Activated naive CD4-positive, alpha-beta T cell treated with anti-CD3 and anti-CD28 coated beads, Interleukin-2, amount 10 ng/mL, durations not matched to agents 7 days and 5 days (primary cell): ENCODE results near the gene EPB42.
"Not testable (repeated sequence)": the region's sequence is repeated elsewhere in the genome, so short reads cannot be mapped to it uniquely, and the experiment has no call there.

ENCODE experiments used
- CTCF ChIA-PET: fragments of 350-600 bp; sonication (Branson Sonifier 250); formaldehyde crosslinking; loops from one replicate; lab custom pipeline; 2021; ENCODE audit warnings: antibody characterized with exemption; lab: Charles Lee
- DNase-seq: peaks from one replicate; pipeline ENCODE4 v3.0.0-alpha.2; 2020
- H3K27ac Mint-ChIP-seq: one replicate; pipeline ENCODE4 v1.8.0; 2021; ENCODE audit warnings: mild to moderate bottlenecking, moderate library complexity, mixed read lengths
- H3K27me3 Mint-ChIP-seq: one replicate; pipeline ENCODE4 v1.8.0; 2021; ENCODE audit warnings: mild to moderate bottlenecking, mixed read lengths
- H3K36me3 Mint-ChIP-seq: one replicate; pipeline ENCODE4 v1.8.0; 2021; ENCODE audit warnings: mixed read lengths
- H3K4me1 Mint-ChIP-seq: one replicate; pipeline ENCODE4 v1.8.0; 2021; ENCODE audit warnings: mixed read lengths
- H3K4me3 Mint-ChIP-seq: one replicate; pipeline ENCODE4 v1.8.0; 2021; ENCODE audit warnings: mild to moderate bottlenecking, moderate library complexity, mixed read lengths
- H3K9me3 Mint-ChIP-seq: one replicate; pipeline ENCODE4 v1.8.0; 2021; ENCODE audit warnings: mixed read lengths

Gene EPB42

GRCh38 chr15:43183270-43183669 lies 37.5 kb downstream of the EPB42 start:
- H3K9me3 Mint-ChIP-seq = no peaks in the 10 kb centered on the region
- DNase-seq = no peak
- H3K27me3 Mint-ChIP-seq = no peaks in the 10 kb centered on the region
- H3K4me3 Mint-ChIP-seq = no peak overlapping the region
- CTCF ChIA-PET = interaction anchor here (0.7 to 4.5 kb wide), 3 partner anchors 21 to 102 kb away, joined by 3 to 21 read pairs (median 5); partner anchors contain the start of gene UBR1
- peaks cover 31% of the 10 kb centered on the region for H3K36me3 Mint-ChIP-seq
- peaks cover 31% of the 10 kb centered on the region for H3K4me1 Mint-ChIP-seq
- no peak overlapping the region for H3K27ac Mint-ChIP-seq

DNA sequence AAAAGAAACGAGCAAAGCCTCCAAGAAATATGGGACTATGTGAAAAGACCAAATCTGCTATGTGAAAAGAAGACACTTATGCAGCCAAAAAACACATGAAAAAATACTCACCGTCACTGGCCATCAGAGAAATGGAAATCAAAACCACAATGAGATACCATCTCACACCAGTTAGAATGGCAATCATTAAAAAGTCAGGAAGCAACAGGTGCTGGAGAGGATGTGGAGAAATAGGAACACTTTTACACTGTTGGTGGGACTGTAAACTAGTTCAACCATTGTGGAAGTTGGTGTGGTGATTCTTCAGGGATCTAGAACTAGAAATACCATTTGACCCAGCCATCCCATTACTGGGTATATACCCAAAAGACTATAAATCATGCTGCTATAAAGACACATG lies 43.7 kb downstream of the EPB42 start:
- H3K9me3 Mint-ChIP-seq, DNase-seq, H3K4me3 Mint-ChIP-seq, CTCF ChIA-PET, H3K27ac Mint-ChIP-seq, H3K27me3 Mint-ChIP-seq, H3K4me1 Mint-ChIP-seq: not testable (repeated sequence)
- peaks cover 46% of the 10 kb centered on the region for H3K36me3 Mint-ChIP-seq

DNA sequence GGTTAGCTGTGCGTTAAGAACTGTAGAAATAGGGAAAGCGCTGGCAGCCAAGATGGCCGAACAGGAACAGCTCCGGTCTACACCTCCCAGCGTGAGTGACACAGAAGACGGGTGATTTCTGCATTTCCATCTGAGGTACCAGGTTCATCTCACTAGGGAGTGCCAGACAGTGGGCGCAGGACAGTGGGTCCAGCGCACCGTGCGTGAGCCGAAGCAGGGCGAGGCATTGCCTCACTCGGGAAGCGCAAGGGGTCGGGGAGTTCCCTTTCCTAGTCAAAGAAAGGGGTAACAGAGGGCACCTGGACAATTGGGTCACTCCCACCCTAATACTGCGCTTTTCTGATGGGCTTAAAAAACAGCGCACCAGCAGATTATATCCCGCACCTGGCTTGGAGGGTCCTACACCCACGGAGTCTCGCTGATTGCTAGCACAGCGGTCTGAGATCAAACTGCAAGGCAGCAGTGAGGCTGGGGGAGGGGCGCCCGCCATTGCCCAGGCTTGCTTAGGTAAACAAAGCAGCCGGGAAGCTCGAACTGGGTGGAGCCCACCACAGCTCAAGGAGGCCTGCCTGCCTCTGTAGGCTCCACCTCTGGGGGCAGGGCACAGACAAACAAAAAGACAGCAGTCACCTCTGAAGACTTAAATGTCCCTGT lies 45.0 kb downstream of the EPB42 start:
- H3K9me3 Mint-ChIP-seq, CTCF ChIA-PET: not testable (repeated sequence)

DNA sequence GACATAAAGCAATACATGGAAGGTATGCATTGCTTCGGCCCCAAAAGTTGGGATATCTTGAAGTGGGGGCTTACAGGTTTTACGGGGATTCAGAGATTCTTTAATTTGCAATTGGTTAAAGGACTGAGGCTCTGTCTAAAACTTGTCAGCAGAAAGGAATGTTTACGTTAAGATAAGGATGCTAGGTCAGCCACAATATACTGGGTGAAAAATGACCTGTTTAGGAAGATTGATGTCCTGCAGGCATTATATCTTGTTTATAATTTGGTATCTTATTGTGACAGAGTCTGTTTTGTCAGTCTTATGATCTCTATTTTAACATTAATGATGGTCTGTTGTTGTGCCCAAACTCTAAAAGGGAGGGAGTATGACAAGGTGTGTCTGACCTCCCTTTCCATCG lies 50.9 kb downstream of the EPB42 start:
- CTCF ChIA-PET = interaction anchor here (0.7 to 0.8 kb wide), 2 partner anchors 33 to 230 kb away, joined by 3 to 4 read pairs; no protein-coding TSS in a partner anchor
- Mint-ChIP-seq H3K27ac (no peak overlapping the region), H3K4me3 (no peak overlapping the region), H3K36me3 (peaks cover 39% of the 10 kb centered on the region), H3K27me3 (no peaks in the 10 kb centered on the region), H3K9me3 (no peaks in the 10 kb centered on the region), H3K4me1 (peaks cover 2% of the 10 kb centered on the region)
- no peak for DNase-seq

More for the DNA sequence above, 45.0 kb downstream of the EPB42 start:
- H3K27ac Mint-ChIP-seq, H3K4me3 Mint-ChIP-seq, H3K27me3 Mint-ChIP-seq, H3K4me1 Mint-ChIP-seq, DNase-seq: not testable (repeated sequence)
- H3K36me3 Mint-ChIP-seq = peaks cover 44% of the 10 kb centered on the region

GRCh38 chr15:43168192-43169107 lies 52.4 kb downstream of the EPB42 start:
- no peak for DNase-seq

GRCh38 chr15:43167261-43167660 lies 53.6 kb downstream of the EPB42 start:
- H3K27me3 Mint-ChIP-seq, DNase-seq, H3K9me3 Mint-ChIP-seq, H3K27ac Mint-ChIP-seq, H3K4me3 Mint-ChIP-seq, H3K4me1 Mint-ChIP-seq, CTCF ChIA-PET: not testable (repeated sequence)
- peaks cover 34% of the 10 kb centered on the region for H3K36me3 Mint-ChIP-seq

More at GRCh38 chr15:43168192-43169107, 52.4 kb downstream of the EPB42 start:
- Mint-ChIP-seq H3K27ac (no peak overlapping the region), H3K9me3 (no peaks in the 10 kb centered on the region), H3K4me1 (peaks cover 2% of the 10 kb centered on the region), H3K27me3 (no peaks in the 10 kb centered on the region), H3K4me3 (no peak overlapping the region), H3K36me3 (peaks cover 38% of the 10 kb centered on the region)
- CTCF ChIA-PET = no interaction called here

GRCh38 chr15:43165801-43166325 lies 55.0 kb downstream of the EPB42 start:
- no peaks in the 10 kb centered on the region for H3K27me3 Mint-ChIP-seq
- no peaks in the 10 kb centered on the region for H3K9me3 Mint-ChIP-seq
- no peak overlapping the region for H3K4me3 Mint-ChIP-seq
- no peak for DNase-seq
- peaks cover 30% of the 10 kb centered on the region for H3K36me3 Mint-ChIP-seq
- H3K27ac Mint-ChIP-seq = no peak overlapping the region
- CTCF ChIA-PET = no interaction called here
- peaks cover 2% of the 10 kb centered on the region for H3K4me1 Mint-ChIP-seq

GRCh38 chr15:43153269-43153668 lies 67.5 kb downstream of the EPB42 start:
- no peaks in the 10 kb centered on the region for H3K9me3 Mint-ChIP-seq
- H3K4me3 Mint-ChIP-seq = no peak overlapping the region
- peaks cover 24% of the 10 kb centered on the region for H3K4me1 Mint-ChIP-seq
- no peaks in the 10 kb centered on the region for H3K27me3 Mint-ChIP-seq
- no peak overlapping the region for H3K27ac Mint-ChIP-seq
- DNase-seq = no peak
- CTCF ChIA-PET = no interaction called here
- H3K36me3 Mint-ChIP-seq = peaks cover 45% of the 10 kb centered on the region

DNA sequence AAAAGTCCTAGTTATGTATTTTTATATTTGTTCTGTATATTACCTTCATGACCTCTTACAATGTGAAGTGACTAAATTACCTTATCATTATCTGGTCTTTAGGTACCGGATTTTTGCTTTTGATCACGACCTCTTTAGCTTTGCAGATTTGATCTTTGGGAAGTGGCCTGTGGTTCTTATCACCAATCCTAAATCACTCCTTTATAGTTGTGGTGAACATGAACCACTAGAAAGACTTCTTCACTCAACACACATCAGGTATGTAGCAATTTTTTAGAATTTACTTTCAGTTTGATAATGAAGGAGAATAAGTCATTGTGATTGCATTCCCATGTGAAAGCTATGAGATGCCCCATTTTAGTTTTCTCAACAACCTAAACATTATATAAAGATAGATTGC lies 69.1 kb downstream of the EPB42 start:
- CTCF ChIA-PET = no interaction called here
- peak; percentile 23 for DNase-seq
- Mint-ChIP-seq H3K4me3 (no peak overlapping the region), H3K4me1 (peaks cover 24% of the 10 kb centered on the region), H3K36me3 (peaks cover 37% of the 10 kb centered on the region), H3K27ac (peak overlapping the region; percentile 43), H3K9me3 (no peaks in the 10 kb centered on the region), H3K27me3 (no peaks in the 10 kb centered on the region)

- DNase-seq = no peak
- Mint-ChIP-seq H3K9me3 (no peaks in the 10 kb centered on the region), H3K4me3 (no peak overlapping the region), H3K27ac (no peak overlapping the region), H3K36me3 (peaks cover 40% of the 10 kb centered on the region), H3K4me1 (peaks cover 24% of the 10 kb centered on the region), H3K27me3 (no peaks in the 10 kb centered on the region)
- CTCF ChIA-PET = no interaction called here
These were observed 70.5 kb downstream of the EPB42 start for GRCh38 chr15:43150191-43150929.
